ENCODE results near the gene NTNG1. TPM values are rescaled to one million over a fixed set of nuclear protein-coding genes. Genes with fewer than 3 reads are reported as not detected.

NTNG1 gene
- total RNA-seq, 2 donors from 2014 or later, result not detected

GRCh38 chr1:107344836-107345235, 204.0 kb downstream of the NTNG1 start:
- DNase-seq, result no peak
- Mint-ChIP-seq H3K4me1 (no peaks in the 10 kb centered on the region), H3K4me3 (no peak overlapping the region), H3K36me3 (ENCODE audit: low read depth) (no peaks in the 10 kb centered on the region), H3K27ac (no peak overlapping the region), H3K27me3 (peaks cover 8% of the 10 kb centered on the region)
- H3K9me3 ChIP-seq (ENCODE audit: control insufficient read depth, low read length, poor library complexity, severe bottlenecking), result no peaks in the 10 kb centered on the region
- no peak for ATAC-seq

- Mint-ChIP-seq H3K27ac (no peak overlapping the region), H3K4me3 (no peak overlapping the region), H3K36me3 (ENCODE audit: low read depth) (no peaks in the 10 kb centered on the region), H3K4me1 (no peaks in the 10 kb centered on the region), H3K27me3 (no peaks in the 10 kb centered on the region)
- DNase-seq (no peak), ATAC-seq (no peak)
- H3K9me3 ChIP-seq (ENCODE audit: control insufficient read depth, low read length, poor library complexity, severe bottlenecking), result no peaks in the 10 kb centered on the region
Observed at GRCh38 chr1:107352850-107353249, 212.0 kb downstream of the NTNG1 start.

- Mint-ChIP-seq H3K4me1 (no peaks in the 10 kb centered on the region), H3K27me3 (no peaks in the 10 kb centered on the region), H3K4me3 (no peak overlapping the region), H3K27ac (no peak overlapping the region), H3K36me3 (ENCODE audit: low read depth) (no peaks in the 10 kb centered on the region)
- no peaks in the 10 kb centered on the region for H3K9me3 ChIP-seq (ENCODE audit: control insufficient read depth, low read length, poor library complexity, severe bottlenecking)
- ATAC-seq, result no peak
- DNase-seq, result no peak
Observed at GRCh38 chr1:107357376-107357775, 216.5 kb downstream of the NTNG1 start.

GRCh38 chr1:107358619-107359327, 217.9 kb downstream of the NTNG1 start:
- DNase-seq (no peak), ATAC-seq (no peak)
- no peak overlapping the region for H3K4me3 Mint-ChIP-seq
- H3K27ac Mint-ChIP-seq, result no peak overlapping the region
- no peaks in the 10 kb centered on the region for H3K4me1 Mint-ChIP-seq
- no peaks in the 10 kb centered on the region for H3K36me3 Mint-ChIP-seq (ENCODE audit: low read depth)
- H3K27me3 Mint-ChIP-seq, result no peaks in the 10 kb centered on the region
- H3K9me3 ChIP-seq (ENCODE audit: control insufficient read depth, low read length, poor library complexity, severe bottlenecking), result no peaks in the 10 kb centered on the region

- Mint-ChIP-seq H3K4me3 (no peak overlapping the region), H3K4me1 (no peaks in the 10 kb centered on the region), H3K36me3 (ENCODE audit: low read depth) (no peaks in the 10 kb centered on the region), H3K27me3 (no peaks in the 10 kb centered on the region), H3K27ac (no peak overlapping the region)
- DNase-seq (no peak), ATAC-seq (no peak)
- H3K9me3 ChIP-seq (ENCODE audit: control insufficient read depth, low read length, poor library complexity, severe bottlenecking), result no peaks in the 10 kb centered on the region
Observed at GRCh38 chr1:107359472-107360241, 218.8 kb downstream of the NTNG1 start.

- Mint-ChIP-seq H3K27me3 (no peaks in the 10 kb centered on the region), H3K4me1 (no peaks in the 10 kb centered on the region), H3K4me3 (no peak overlapping the region), H3K36me3 (ENCODE audit: low read depth) (no peaks in the 10 kb centered on the region), H3K27ac (no peak overlapping the region)
- H3K9me3 ChIP-seq (ENCODE audit: control insufficient read depth, low read length, poor library complexity, severe bottlenecking), result no peaks in the 10 kb centered on the region
- DNase-seq, result no peak
- no peak for ATAC-seq
Observed at GRCh38 chr1:107362468-107363140, 221.8 kb downstream of the NTNG1 start.

GRCh38 chr1:107363154-107363553, 222.3 kb downstream of the NTNG1 start:
- H3K9me3 ChIP-seq (ENCODE audit: control insufficient read depth, low read length, poor library complexity, severe bottlenecking), result no peaks in the 10 kb centered on the region
- H3K27me3 Mint-ChIP-seq, result no peaks in the 10 kb centered on the region
- H3K36me3 Mint-ChIP-seq (ENCODE audit: low read depth), result no peaks in the 10 kb centered on the region

GRCh38 chr1:107365527-107366240, 224.8 kb downstream of the NTNG1 start:
- Mint-ChIP-seq H3K27ac (no peak overlapping the region), H3K4me1 (no peaks in the 10 kb centered on the region), H3K36me3 (ENCODE audit: low read depth) (no peaks in the 10 kb centered on the region), H3K27me3 (no peaks in the 10 kb centered on the region), H3K4me3 (no peak overlapping the region)
- no peaks in the 10 kb centered on the region for H3K9me3 ChIP-seq (ENCODE audit: control insufficient read depth, low read length, poor library complexity, severe bottlenecking)
- no peak for DNase-seq
- ATAC-seq, result no peak

More at GRCh38 chr1:107363154-107363553, 222.3 kb downstream of the NTNG1 start:
- ATAC-seq, result no peak
- no peak for DNase-seq
- Mint-ChIP-seq H3K27ac (no peak overlapping the region), H3K4me1 (no peaks in the 10 kb centered on the region), H3K4me3 (no peak overlapping the region)

GRCh38 chr1:107378426-107378825, 237.6 kb downstream of the NTNG1 start:
- Mint-ChIP-seq H3K4me3 (no peak overlapping the region), H3K27ac (no peak overlapping the region), H3K36me3 (ENCODE audit: low read depth) (no peaks in the 10 kb centered on the region), H3K27me3 (no peaks in the 10 kb centered on the region), H3K4me1 (no peaks in the 10 kb centered on the region)
- no peak for DNase-seq
- no peaks in the 10 kb centered on the region for H3K9me3 ChIP-seq (ENCODE audit: control insufficient read depth, low read length, poor library complexity, severe bottlenecking)
- ATAC-seq, result no peak

- Mint-ChIP-seq H3K27me3 (no peaks in the 10 kb centered on the region), H3K4me3 (no peak overlapping the region), H3K4me1 (no peaks in the 10 kb centered on the region), H3K36me3 (ENCODE audit: low read depth) (no peaks in the 10 kb centered on the region), H3K27ac (no peak overlapping the region)
- DNase-seq (no peak), ATAC-seq (no peak)
- H3K9me3 ChIP-seq (ENCODE audit: control insufficient read depth, low read length, poor library complexity, severe bottlenecking), result no peaks in the 10 kb centered on the region
Observed at GRCh38 chr1:107378866-107379265, 238.0 kb downstream of the NTNG1 start.

- no peaks in the 10 kb centered on the region for H3K4me1 Mint-ChIP-seq
- no peak overlapping the region for H3K4me3 Mint-ChIP-seq
- no peaks in the 10 kb centered on the region for H3K9me3 ChIP-seq (ENCODE audit: control insufficient read depth, low read length, poor library complexity, severe bottlenecking)
- no peaks in the 10 kb centered on the region for H3K27me3 Mint-ChIP-seq
- ATAC-seq, result no peak
- H3K27ac Mint-ChIP-seq, result no peak overlapping the region
- no peaks in the 10 kb centered on the region for H3K36me3 Mint-ChIP-seq (ENCODE audit: low read depth)
- DNase-seq, result no peak
Observed at GRCh38 chr1:107379826-107380225, 239.0 kb downstream of the NTNG1 start.

GRCh38 chr1:107389410-107390396, 248.9 kb downstream of the NTNG1 start:
- no peaks in the 10 kb centered on the region for H3K36me3 Mint-ChIP-seq (ENCODE audit: low read depth)
- DNase-seq (no peak), ATAC-seq (no peak)
- no peaks in the 10 kb centered on the region for H3K9me3 ChIP-seq (ENCODE audit: control insufficient read depth, low read length, poor library complexity, severe bottlenecking)
- no peak overlapping the region for H3K4me3 Mint-ChIP-seq
- H3K27ac Mint-ChIP-seq, result no peak overlapping the region
- no peaks in the 10 kb centered on the region for H3K27me3 Mint-ChIP-seq
- no peaks in the 10 kb centered on the region for H3K4me1 Mint-ChIP-seq
